ENCODE results near the gene SPATA25. TPM values are rescaled to one million over a fixed set of nuclear protein-coding genes. Genes with fewer than 3 reads are reported as not detected.
"Not testable (repeated sequence)": the region's sequence is repeated elsewhere in the genome, so short reads cannot be mapped to it uniquely, and the experiment has no call there.

Gene SPATA25
- total and polyA plus RNA-seq, 7 experiments from 2014 or later: 1.0 to 3.9 (median 1.2) TPM; not detected in 2

GRCh38 chr20:45882469-45883099, 4.8 kb downstream of the SPATA25 start:
- Mint-ChIP-seq H3K36me3 (peaks cover 0 to 20% (median 10%) of the 10 kb centered on the region in 5 donors), H3K4me1 (peaks cover 26 to 43% (median 38%) of the 10 kb centered on the region in 7 donors), H3K4me3 (peak overlapping the region; percentile 62 to 90 (median 79)), H3K27ac (peak overlapping the region in 8 of 9 donors; percentile 9 to 87 (median 69)), H3K9me3 (peaks cover 0 to 1% (median 0%) of the 10 kb centered on the region in 11 donors), H3K27me3 (no peaks in the 10 kb centered on the region)
- ChIA-PET CTCF (no interaction called here), POLR2A (interaction anchor here (0.5 to 6.0 kb wide), 8 partner anchors 9 to 480 kb away, joined by 3 to 64 read pairs (median 9); partner anchors contain the start of genes ACOT8, CTSA, NEURL2 and PCIF1)
- Histone ChIP-seq H3K36me3 (ENCODE audit: control insufficient read depth in 2 of 3, insufficient read depth in 3 of 3, low read length in 3 of 3) (peaks cover 0 to 45% (median 19%) of the 10 kb centered on the region in 3 experiments), H3K9me3 (ENCODE audit: control insufficient read depth in 2 of 3, low read length in 3 of 3) (no peaks in the 10 kb centered on the region), H3K4me1 (ENCODE audit: control insufficient read depth in 2 of 2, insufficient read depth in 2 of 2, low read length in 2 of 2) (peaks cover 9 to 18% of the 10 kb centered on the region in 2 donors), H3K27ac (ENCODE audit: low read depth, low read length) (no peak overlapping the region), H3K27me3 (ENCODE audit: control insufficient read depth in 2 of 2, insufficient read depth in 2 of 2, low read length in 2 of 2) (no peaks in the 10 kb centered on the region), H3K4me3 (ENCODE audit: low read length) (no peak overlapping the region)
- ATAC-seq (no peak), DNase-seq (no peak)
- intact Hi-C loops (cut with micrococcal nuclease): no loop called here

GRCh38 chr20:45880988-45881788, 6.2 kb downstream of the SPATA25 start, which contains the start of gene ZSWIM1:
TSS of gene ZSWIM1 (plus strand) at chr20:45881227. CDS start at chr20:45882593, 1,366 bp downstream.
- no peaks in the 10 kb centered on the region for H3K9me3 ChIP-seq (ENCODE audit: control insufficient read depth in 2 of 3, low read length in 3 of 3)
- H3K27me3 ChIP-seq (ENCODE audit: control insufficient read depth in 2 of 2, insufficient read depth in 2 of 2, low read length in 2 of 2): no peaks in the 10 kb centered on the region
- Mint-ChIP-seq H3K36me3 (peaks cover 0 to 24% (median 14%) of the 10 kb centered on the region in 5 donors), H3K4me3 (peak within 1 kb of the TSS; percentile 83 to 95 (median 92)), H3K9me3 (peaks cover 0 to 1% (median 0%) of the 10 kb centered on the region in 11 donors), H3K4me1 (peaks cover 26 to 43% (median 38%) of the 10 kb centered on the region in 7 donors), H3K27ac (peak within 1 kb of the TSS; percentile 91 to 95 (median 93)), H3K27me3 (no peaks in the 10 kb centered on the region)
- peak; percentile 99 for ATAC-seq
- H3K4me3 ChIP-seq (ENCODE audit: low read length): peak within 1 kb of the TSS; percentile 75
- ChIA-PET CTCF (interaction anchor here (1.2 to 2.3 kb wide), 3 partner anchors 9 to 88 kb away, joined by 3 to 9 read pairs (median 6); partner anchors contain the start of genes NEURL2 and PCIF1), POLR2A (interaction anchor here (0.6 to 6.0 kb wide), 14 partner anchors 10 to 904 kb away, joined by 3 to 64 read pairs (median 4); partner anchors contain the start of genes ACOT8, CTSA, NEURL2 and PCIF1)
- peaks cover 0 to 47% (median 19%) of the 10 kb centered on the region in 3 experiments for H3K36me3 ChIP-seq (ENCODE audit: control insufficient read depth in 2 of 3, insufficient read depth in 3 of 3, low read length in 3 of 3)
- intact Hi-C loops (cut with micrococcal nuclease): loop anchor here (1.0 kb wide), 7 partner anchors 10 to 208 kb away; partner anchors contain the start of genes ACOT8 (in 2 of the 2), CTSA (in 2 of the 2), NEURL2 (in 2 of the 2) and UBE2C (in 2 of the 2)
- DNase-seq: peak; percentile 88 to 99 (median 98)
- peak within 1 kb of the TSS; percentile 95 for H3K27ac ChIP-seq (ENCODE audit: low read depth, low read length)
- H3K4me1 ChIP-seq (ENCODE audit: control insufficient read depth in 2 of 2, insufficient read depth in 2 of 2, low read length in 2 of 2): peaks cover 9 to 18% of the 10 kb centered on the region in 2 donors

- ChIA-PET CTCF (no interaction called here), POLR2A (interaction anchor here (1.3 kb wide), 1 partner anchor 57 kb away, joined by 3 read pairs; no protein-coding TSS in a partner anchor)
- H3K36me3 Mint-ChIP-seq: peaks cover 0 to 19% (median 11%) of the 10 kb centered on the region in 5 donors
- H3K4me1 Mint-ChIP-seq: peaks cover 15 to 30% (median 24%) of the 10 kb centered on the region in 7 donors
- Histone ChIP-seq H3K27me3 (ENCODE audit: control insufficient read depth in 2 of 2, insufficient read depth in 2 of 2, low read length in 2 of 2) (no peaks in the 10 kb centered on the region), H3K4me1 (ENCODE audit: control insufficient read depth in 2 of 2, insufficient read depth in 2 of 2, low read length in 2 of 2) (peaks cover 8 to 9% of the 10 kb centered on the region in 2 donors), H3K27ac (ENCODE audit: low read depth, low read length) (no peak overlapping the region), H3K4me3 (ENCODE audit: low read length) (no peak overlapping the region), H3K9me3 (ENCODE audit: control insufficient read depth in 2 of 3, low read length in 3 of 3) (no peaks in the 10 kb centered on the region), H3K36me3 (ENCODE audit: control insufficient read depth in 2 of 3, insufficient read depth in 3 of 3, low read length in 3 of 3) (peaks cover 0 to 29% (median 15%) of the 10 kb centered on the region in 3 experiments)
- intact Hi-C loops (cut with micrococcal nuclease): no loop called here
- no peak overlapping the region for H3K27ac Mint-ChIP-seq
- H3K4me3 Mint-ChIP-seq: no peak overlapping the region
- H3K27me3 Mint-ChIP-seq: no peaks in the 10 kb centered on the region
- DNase-seq (no peak), ATAC-seq (no peak)
- no peaks in the 10 kb centered on the region for H3K9me3 Mint-ChIP-seq
Observed at GRCh38 chr20:45878076-45878761, 9.2 kb downstream of the SPATA25 start.

GRCh38 chr20:45874576-45874975, 12.8 kb downstream of the SPATA25 start:
- no peaks in the 10 kb centered on the region for H3K27me3 Mint-ChIP-seq
- peaks cover 0 to 21% (median 7%) of the 10 kb centered on the region in 3 experiments for H3K36me3 ChIP-seq (ENCODE audit: control insufficient read depth in 2 of 3, insufficient read depth in 3 of 3, low read length in 3 of 3)
- ChIA-PET CTCF (no interaction called here), POLR2A (no interaction called here)
- no peaks in the 10 kb centered on the region for H3K27me3 ChIP-seq (ENCODE audit: control insufficient read depth in 2 of 2, insufficient read depth in 2 of 2, low read length in 2 of 2)
- H3K27ac ChIP-seq (ENCODE audit: low read depth, low read length): no peak overlapping the region
- H3K9me3 ChIP-seq (ENCODE audit: control insufficient read depth in 2 of 3, low read length in 3 of 3): no peaks in the 10 kb centered on the region
- H3K4me3 Mint-ChIP-seq: no peak overlapping the region
- H3K4me3 ChIP-seq (ENCODE audit: low read length): no peak overlapping the region
- intact Hi-C loops (cut with micrococcal nuclease): no loop called here
- H3K4me1 Mint-ChIP-seq: peaks cover 0 to 4% (median 0%) of the 10 kb centered on the region in 7 donors
- no peak for ATAC-seq
- no peak overlapping the region for H3K27ac Mint-ChIP-seq
- no peak for DNase-seq
- H3K9me3 Mint-ChIP-seq: no peaks in the 10 kb centered on the region
- no peaks in the 10 kb centered on the region for H3K4me1 ChIP-seq (ENCODE audit: control insufficient read depth in 2 of 2, insufficient read depth in 2 of 2, low read length in 2 of 2)
- peaks cover 0 to 17% (median 8%) of the 10 kb centered on the region in 5 donors for H3K36me3 Mint-ChIP-seq

GRCh38 chr20:45874104-45874481, 13.3 kb downstream of the SPATA25 start:
- H3K9me3 Mint-ChIP-seq; POLR2A ChIA-PET; H3K4me1 ChIP-seq (ENCODE audit: control insufficient read depth in 2 of 2, insufficient read depth in 2 of 2, low read length in 2 of 2); H3K27me3 ChIP-seq (ENCODE audit: control insufficient read depth in 2 of 2, insufficient read depth in 2 of 2, low read length in 2 of 2); H3K9me3 ChIP-seq (ENCODE audit: control insufficient read depth in 2 of 3, low read length in 3 of 3); H3K4me1 Mint-ChIP-seq; H3K4me3 Mint-ChIP-seq; ATAC-seq; H3K27ac Mint-ChIP-seq; H3K4me3 ChIP-seq (ENCODE audit: low read length); CTCF ChIA-PET; DNase-seq; H3K27ac ChIP-seq (ENCODE audit: low read depth, low read length); intact Hi-C loops (cut with micrococcal nuclease); H3K27me3 Mint-ChIP-seq: not testable (repeated sequence)
- H3K36me3 Mint-ChIP-seq: peaks cover 0 to 17% (median 8%) of the 10 kb centered on the region in 5 donors
- peaks cover 0 to 21% (median 7%) of the 10 kb centered on the region in 3 experiments for H3K36me3 ChIP-seq (ENCODE audit: control insufficient read depth in 2 of 3, insufficient read depth in 3 of 3, low read length in 3 of 3)
